Naive thymus-derived CD4-positive, alpha-beta T cell (primary cell): ENCODE results near the gene NEUROG2. TPM values are rescaled to one million over a fixed set of nuclear protein-coding genes. Genes with fewer than 3 reads are reported as not detected.

Experiments used
- ATAC-seq: fragments of 150-1000 bp; cut with Tn5 transposase; 2 replicates; pipeline ENCODE4 v1.10.0; 2021; ENCODE audit warnings: mild to moderate bottlenecking, moderate library complexity
- CTCF ChIA-PET: fragments of 350-600 bp; sonication (Branson Sonifier 250); formaldehyde crosslinking; loops from one replicate; lab custom pipeline; 2021; ENCODE audit warnings: antibody characterized with exemption; lab: Charles Lee
- POLR2A ChIA-PET: fragments of 350-600 bp; sonication (Branson Sonifier 250); formaldehyde crosslinking; loops from one replicate; lab custom pipeline; 2021; ENCODE audit warnings: antibody characterized with exemption, inconsistent platforms; lab: Charles Lee
- DNase-seq, 9 donors: peaks; one replicate each; pipeline versions ENCODE4 v3.0.0 to v3.0.0-alpha.2; 2020 to 2022; ENCODE audit warnings: mixed read lengths in 1 of 9
- H3K27ac ChIP-seq: one replicate; pipeline ENCODE4 v1.7.0; 2013; ENCODE audit warnings: mild to moderate bottlenecking, low read depth, low read length, moderate library complexity
- H3K27me3 ChIP-seq, 2 donors: one replicate each; pipeline ENCODE4 v1.7.0; 2013; ENCODE audit warnings: low read length in 2 of 2, mild to moderate bottlenecking in 2 of 2, moderate library complexity in 2 of 2; ENCODE audit not compliant: control insufficient read depth in 2 of 2, insufficient read depth in 2 of 2
- H3K36me3 ChIP-seq, 3 experiments: 1 replicate in 2 of 3; 2 replicates in 1 of 3; pipeline ENCODE4 v1.7.0; 2013; ENCODE audit warnings: low read length in 3 of 3, mild to moderate bottlenecking in 3 of 3, moderate library complexity in 1 of 3; ENCODE audit not compliant: insufficient read depth in 3 of 3, control insufficient read depth in 2 of 3
- H3K4me1 ChIP-seq, 2 donors: one replicate each; pipeline ENCODE4 v1.7.0; 2013; ENCODE audit warnings: low read length in 2 of 2, mild to moderate bottlenecking in 2 of 2, moderate library complexity in 1 of 2; ENCODE audit not compliant: control insufficient read depth in 2 of 2, insufficient read depth in 2 of 2
- H3K4me3 ChIP-seq: 2 replicates; pipeline ENCODE4 v1.7.0; 2013; ENCODE audit warnings: mild to moderate bottlenecking, low read length
- H3K9me3 ChIP-seq, 3 experiments: 1 replicate in 2 of 3; 2 replicates in 1 of 3; pipeline ENCODE4 v1.7.0; 2013; ENCODE audit warnings: low read length in 3 of 3; ENCODE audit not compliant: control insufficient read depth in 2 of 3
- H3K27ac Mint-ChIP-seq, 9 donors: one replicate each; pipeline ENCODE4 v1.8.0; 2020 to 2022; ENCODE audit warnings: mixed read lengths in 9 of 9, mild to moderate bottlenecking in 8 of 9, moderate library complexity in 5 of 9, inconsistent platforms in 2 of 9
- H3K27me3 Mint-ChIP-seq, 5 donors: one replicate each; pipeline ENCODE4 v1.8.0; 2021 to 2022; ENCODE audit warnings: mixed read lengths in 5 of 5, mild to moderate bottlenecking in 1 of 5
- H3K36me3 Mint-ChIP-seq, 5 donors: one replicate each; pipeline ENCODE4 v1.8.0; 2020 to 2022; ENCODE audit warnings: mixed read lengths in 5 of 5, mild to moderate bottlenecking in 3 of 5, inconsistent platforms in 1 of 5
- H3K4me1 Mint-ChIP-seq, 7 donors: one replicate each; pipeline ENCODE4 v1.8.0; 2020 to 2022; ENCODE audit warnings: mixed read lengths in 7 of 7, mild to moderate bottlenecking in 3 of 7, inconsistent platforms in 1 of 7
- H3K4me3 Mint-ChIP-seq, 10 donors: one replicate each; pipeline ENCODE4 v1.8.0; 2020 to 2022; ENCODE audit warnings: mild to moderate bottlenecking in 10 of 10, mixed read lengths in 10 of 10, moderate library complexity in 6 of 10, inconsistent platforms in 2 of 10
- H3K9me3 Mint-ChIP-seq, 11 donors: one replicate each; pipeline ENCODE4 v1.8.0; 2020 to 2022; ENCODE audit warnings: mixed read lengths in 11 of 11, mild to moderate bottlenecking in 4 of 11, inconsistent platforms in 1 of 11, moderate library complexity in 1 of 11
- intact Hi-C, 2 donors: fragments of 100-400 bp; cut with micrococcal nuclease; formaldehyde crosslinking; loops; one replicate each; pipeline ENCODE4 v1.15.1; 2023
- polyA plus RNA-seq, 2 donors: library from polyadenylated mRNA; unstranded; fragments of 300-500 nt; fragmentation: Illumina TruSeq; gene quantifications; one replicate each; pipeline ENCODE4 v1.2.3, GENCODE V29; 2021
- total RNA-seq, 6 experiments: library from RNA in 5 of 6; stranded (reverse) in 5 of 6; gene quantifications; 1 replicate in 5 of 6; 2 replicates in 1 of 6; pipeline ENCODE4 v1.2.3 and lab custom pipeline; 2021 to 2026

The NEUROG2 gene
- total and polyA plus RNA-seq, 7 experiments from 2014 or later: 0.10 TPM; not detected in 6

DNA sequence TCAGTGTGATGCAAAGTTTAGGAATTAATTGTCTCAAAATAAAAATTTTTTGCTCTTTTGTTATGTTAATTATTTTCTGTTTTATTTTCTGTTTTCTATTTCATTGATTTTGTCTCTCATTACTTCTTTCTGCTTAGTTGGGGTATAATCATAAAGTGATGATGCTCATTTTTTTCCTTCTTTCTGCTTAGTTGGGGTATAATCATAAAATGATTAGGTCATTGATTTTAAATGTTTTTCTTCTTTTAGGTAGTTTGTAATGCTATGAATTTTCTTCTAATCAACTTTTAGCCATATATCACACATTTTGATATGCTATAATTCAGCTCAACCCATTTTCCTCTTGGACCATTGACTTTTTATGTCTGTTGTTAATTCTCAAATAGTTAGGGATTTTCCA is 43.7 kb downstream of the NEUROG2 start:
- Mint-ChIP-seq H3K27me3 (peaks cover 8 to 15% (median 12%) of the 10 kb centered on the region in 5 donors), H3K4me1 (no peaks in the 10 kb centered on the region), H3K4me3 (no peak overlapping the region), H3K9me3 (peaks cover 0 to 5% (median 2%) of the 10 kb centered on the region in 11 donors), H3K36me3 (no peaks in the 10 kb centered on the region), H3K27ac (no peak overlapping the region)
- no peak overlapping the region for H3K4me3 ChIP-seq
- peaks cover 0 to 4% of the 10 kb centered on the region in 2 donors for H3K27me3 ChIP-seq
- no peaks in the 10 kb centered on the region for H3K4me1 ChIP-seq
- no peaks in the 10 kb centered on the region for H3K9me3 ChIP-seq
- intact Hi-C loops: no loop called here
- ChIA-PET POLR2A (no interaction called here), CTCF (no interaction called here)
- H3K36me3 ChIP-seq: no peaks in the 10 kb centered on the region
- DNase-seq: no peak
- H3K27ac ChIP-seq: no peak overlapping the region
- ATAC-seq: no peak

Other genes with a start within 250 kb of the NEUROG2 start
- gene TIFA, start 230.3 kb downstream of the NEUROG2 start, total RNA-seq: 10 to 100 TPM in 4 of 5 experiments, 1 to 10 TPM in 1; 8.7 to 38.8 (median 12.3) TPM
- 10 to 100 TPM; 11.5 to 19.9 TPM for gene TIFA, start 230.3 kb downstream of the NEUROG2 start, polyA plus RNA-seq
- 10 to 100 TPM; 15.5 to 35.0 (median 19.8) TPM for gene ALPK1, start 218.8 kb downstream of the NEUROG2 start, total RNA-seq
- 1 to 10 TPM; 5.0 to 5.7 TPM for gene ALPK1, start 218.8 kb downstream of the NEUROG2 start, polyA plus RNA-seq
- 10 to 100 TPM in 4 of 5 experiments, 1 to 10 TPM in 1; 8.1 to 29.8 (median 10.5) TPM for gene ZGRF1, start 120.7 kb upstream of the NEUROG2 start, total RNA-seq
- gene ZGRF1, start 120.7 kb upstream of the NEUROG2 start, polyA plus RNA-seq: 1 to 10 TPM; 1.4 to 2.0 TPM
- 10 to 100 TPM; 28.6 to 48.2 (median 47.7) TPM for gene LARP7, start 121.0 kb upstream of the NEUROG2 start, total RNA-seq
- gene LARP7, start 121.0 kb upstream of the NEUROG2 start, polyA plus RNA-seq: 10 to 100 TPM; 32.6 to 40.6 TPM